GM21529 (cell line): Measurements from ENCODE around the gene NUBPL.
"Not testable (repeated sequence)": the region's sequence is repeated elsewhere in the genome, so short reads cannot be mapped to it uniquely, and the experiment has no call there.

ENCODE experiments used
- ATAC-seq: cut with Tn5 transposase; IDR thresholded peaks from one replicate; pipeline ENCODE4 v1.9.1; 2021; ENCODE audit not compliant: unreplicated experiment

NUBPL gene

DNA sequence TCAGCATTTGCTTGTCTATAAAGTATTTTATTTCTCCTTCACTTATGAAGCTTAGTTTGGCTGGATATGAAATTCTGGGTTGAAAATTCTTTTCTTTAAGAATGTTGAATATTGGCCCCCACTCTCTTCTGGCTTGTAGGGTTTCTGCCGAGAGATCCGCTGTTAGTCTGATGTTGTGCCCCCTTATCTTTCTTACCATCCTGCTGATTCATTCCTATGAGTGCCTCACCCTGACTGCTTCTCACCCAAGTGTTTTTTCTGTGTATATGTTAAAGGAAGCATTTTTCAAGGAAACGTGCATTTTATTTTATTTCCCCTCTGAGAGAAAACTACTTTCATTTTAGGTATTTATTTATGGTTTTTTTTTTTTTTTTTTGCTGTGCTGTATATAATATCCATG is 236.7 kb downstream of the NUBPL start:
- not testable (repeated sequence) for ATAC-seq

DNA sequence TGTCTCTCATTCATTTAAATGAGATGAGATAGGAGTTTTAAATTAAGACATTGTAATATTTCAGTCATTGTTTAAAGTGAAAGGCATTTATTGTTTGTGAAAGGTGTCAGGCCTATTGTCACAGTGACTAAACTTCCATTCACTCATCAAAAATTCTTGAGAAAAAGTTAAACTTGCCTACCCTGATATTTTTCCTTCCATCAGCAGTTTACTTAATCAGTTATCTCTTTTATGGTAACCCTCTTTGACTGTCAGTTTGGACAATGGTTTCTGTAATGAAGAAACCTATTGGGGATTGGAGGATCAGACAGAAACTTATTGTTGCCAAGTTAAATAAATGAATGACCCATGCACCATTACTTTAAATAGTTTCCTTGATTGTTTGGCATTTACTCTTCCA is 241.6 kb downstream of the NUBPL start:
- ATAC-seq, result no peak

- ATAC-seq, result no peak
Observed at GRCh38 chr14:31806249-31806648, 245.0 kb downstream of the NUBPL start.

DNA sequence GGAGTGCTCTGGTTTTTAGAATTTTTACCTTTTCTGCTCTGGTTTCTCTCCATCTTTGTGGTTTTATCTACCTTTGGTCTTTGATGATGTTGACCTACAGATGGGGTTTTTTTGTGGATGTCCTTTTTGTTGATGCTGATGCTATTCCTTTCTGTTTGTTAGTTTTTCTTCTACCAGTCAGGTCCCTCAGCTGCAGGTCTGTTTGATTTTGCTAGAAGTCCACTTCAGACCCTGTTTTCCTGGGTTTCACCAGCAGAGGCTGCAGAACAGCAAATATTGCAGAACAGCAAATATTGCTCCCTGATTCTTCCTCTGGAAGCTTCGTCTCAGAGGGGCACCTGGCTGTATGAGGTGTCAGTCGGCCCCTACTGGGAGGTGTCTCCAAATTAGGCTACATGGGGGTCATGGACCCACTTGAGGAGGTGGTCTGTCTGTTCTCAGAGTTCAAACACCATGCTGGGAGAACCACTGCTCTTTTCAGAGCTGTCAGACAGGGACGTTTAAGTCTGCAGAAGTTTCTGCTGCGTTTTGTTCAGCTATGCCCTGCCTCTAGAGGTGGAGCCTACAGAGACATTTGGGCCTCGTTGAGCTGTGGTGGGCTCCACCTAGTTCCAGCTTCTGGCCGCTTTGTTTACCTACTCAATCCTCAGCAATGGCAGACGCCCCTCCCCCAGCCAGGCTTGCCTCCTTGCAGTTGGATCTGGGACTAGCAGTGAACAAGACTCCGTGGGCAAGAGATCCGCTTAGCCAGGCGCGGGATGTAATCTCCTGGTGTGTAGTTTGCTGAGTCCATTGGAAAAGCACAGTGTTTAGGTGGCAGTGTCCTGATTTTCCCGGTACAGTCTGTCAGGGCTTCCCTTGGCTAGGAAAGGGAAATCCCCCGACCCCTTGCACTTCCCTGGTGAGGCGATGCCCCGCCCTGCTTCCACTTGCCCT is 250.8 kb downstream of the NUBPL start:
- ATAC-seq, result not testable (repeated sequence)

GRCh38 chr14:31813724-31814490 is 252.7 kb downstream of the NUBPL start:
- ATAC-seq, result not testable (repeated sequence)

DNA sequence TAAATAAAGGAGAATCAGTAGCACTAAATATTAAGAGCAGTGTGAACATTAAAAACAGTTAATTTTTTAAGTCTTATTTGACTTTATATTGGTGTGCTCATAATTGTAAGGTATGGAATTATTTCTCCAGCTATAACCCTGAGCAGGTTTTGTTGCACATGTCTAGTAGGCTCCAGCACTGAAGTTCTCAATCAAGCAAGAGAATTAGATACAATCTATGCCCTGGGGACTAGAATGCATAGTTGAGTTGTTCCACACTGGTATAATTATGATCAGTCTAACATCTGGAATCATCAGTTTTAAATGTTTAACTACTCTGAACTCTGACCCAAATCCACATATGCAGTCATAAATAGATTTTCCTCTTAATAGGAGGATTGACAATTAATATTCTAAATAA is 258.1 kb downstream of the NUBPL start:
- no peak for ATAC-seq

GRCh38 chr14:31825459-31825858 is 264.3 kb downstream of the NUBPL start:
- no peak for ATAC-seq

DNA sequence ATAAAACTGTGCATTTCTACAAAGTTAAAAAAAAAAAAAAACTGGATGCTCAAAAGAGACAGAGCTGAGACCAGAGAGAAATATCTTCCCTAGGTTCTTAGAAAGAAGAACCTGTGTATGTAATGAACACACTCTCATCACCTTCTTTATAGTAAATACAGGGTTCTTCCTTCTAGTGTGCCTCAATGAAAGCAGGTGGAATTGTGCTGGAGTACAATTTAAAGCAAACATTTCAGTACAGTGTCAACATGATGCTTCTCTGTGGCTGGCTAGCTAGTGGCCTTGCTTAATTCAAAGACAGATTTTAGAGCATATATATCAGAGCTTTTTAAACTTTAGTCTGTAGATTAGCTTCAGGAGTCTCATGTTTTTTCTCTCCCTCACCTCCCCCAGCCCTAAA is 266.1 kb downstream of the NUBPL start:
- no peak for ATAC-seq

DNA sequence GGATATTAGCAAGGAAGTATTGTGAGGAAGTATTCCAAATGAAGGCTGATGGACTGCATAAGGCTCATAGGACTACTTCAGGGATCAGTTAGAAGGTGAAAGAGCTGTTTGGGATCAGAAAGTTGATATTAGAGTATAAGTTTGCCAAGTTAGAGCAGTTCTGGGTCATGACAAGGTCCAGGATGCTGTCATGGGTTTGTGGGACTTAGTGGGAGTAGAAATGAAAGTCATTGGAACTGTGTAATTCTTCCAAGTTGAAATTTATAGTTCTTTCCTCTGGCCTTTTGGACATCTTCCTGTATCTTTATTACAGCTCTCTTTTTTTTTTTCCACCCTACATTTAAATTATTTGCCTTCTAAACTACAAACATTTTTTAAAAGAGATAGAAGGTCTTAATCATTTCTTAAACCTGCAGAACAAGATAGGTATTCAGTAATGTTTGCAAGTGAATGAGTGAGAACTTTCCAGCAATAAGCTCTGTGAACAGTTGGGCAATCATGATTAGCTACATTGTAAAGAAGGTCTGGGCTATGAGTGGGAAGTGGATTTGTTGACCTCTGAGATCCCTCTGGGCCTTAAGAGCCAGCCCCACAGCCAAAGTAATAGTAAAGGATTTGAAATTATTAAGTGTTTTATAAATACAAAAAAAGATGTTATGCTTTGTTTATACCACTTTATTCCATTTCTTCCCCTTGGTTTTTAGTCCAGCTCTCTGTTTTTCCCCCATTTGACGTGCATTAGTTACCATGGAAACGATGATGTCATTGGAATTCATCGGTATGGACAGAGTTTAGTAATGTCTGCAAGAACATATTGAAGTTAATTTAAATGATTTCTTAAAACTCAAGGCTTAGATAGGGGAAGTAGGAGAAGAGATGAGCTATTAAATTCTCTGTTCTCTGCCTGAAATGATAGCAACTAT is 268.0 kb downstream of the NUBPL start:
- no peak for ATAC-seq

GRCh38 chr14:31834616-31835015 is 273.4 kb downstream of the NUBPL start:
- ATAC-seq, result no peak

- ATAC-seq, result no peak
Observed at GRCh38 chr14:31835049-31835448, 273.8 kb downstream of the NUBPL start.

DNA sequence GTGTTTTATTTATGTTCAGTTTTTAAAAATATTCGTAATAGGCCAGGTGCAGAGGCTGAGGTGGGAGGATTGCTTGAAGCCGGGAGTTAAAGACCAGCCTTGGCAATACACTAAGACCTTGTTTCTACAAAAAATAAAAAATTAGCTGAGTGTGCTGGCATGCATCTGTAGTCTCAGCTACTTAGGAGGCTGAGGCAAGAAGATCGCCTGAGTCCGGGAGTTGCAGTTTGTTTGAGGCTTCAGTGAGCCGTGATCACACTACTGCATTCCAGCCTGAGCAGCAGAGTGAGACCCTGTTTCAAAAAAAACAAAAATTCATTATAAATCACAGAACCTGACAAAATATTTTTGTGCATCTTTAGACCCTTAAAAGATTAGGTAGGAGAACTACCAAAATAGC is 275.8 kb downstream of the NUBPL start:
- no peak for ATAC-seq

- ATAC-seq, result peak; percentile 5
Observed at GRCh38 chr14:31842899-31843298, 281.7 kb downstream of the NUBPL start.

DNA sequence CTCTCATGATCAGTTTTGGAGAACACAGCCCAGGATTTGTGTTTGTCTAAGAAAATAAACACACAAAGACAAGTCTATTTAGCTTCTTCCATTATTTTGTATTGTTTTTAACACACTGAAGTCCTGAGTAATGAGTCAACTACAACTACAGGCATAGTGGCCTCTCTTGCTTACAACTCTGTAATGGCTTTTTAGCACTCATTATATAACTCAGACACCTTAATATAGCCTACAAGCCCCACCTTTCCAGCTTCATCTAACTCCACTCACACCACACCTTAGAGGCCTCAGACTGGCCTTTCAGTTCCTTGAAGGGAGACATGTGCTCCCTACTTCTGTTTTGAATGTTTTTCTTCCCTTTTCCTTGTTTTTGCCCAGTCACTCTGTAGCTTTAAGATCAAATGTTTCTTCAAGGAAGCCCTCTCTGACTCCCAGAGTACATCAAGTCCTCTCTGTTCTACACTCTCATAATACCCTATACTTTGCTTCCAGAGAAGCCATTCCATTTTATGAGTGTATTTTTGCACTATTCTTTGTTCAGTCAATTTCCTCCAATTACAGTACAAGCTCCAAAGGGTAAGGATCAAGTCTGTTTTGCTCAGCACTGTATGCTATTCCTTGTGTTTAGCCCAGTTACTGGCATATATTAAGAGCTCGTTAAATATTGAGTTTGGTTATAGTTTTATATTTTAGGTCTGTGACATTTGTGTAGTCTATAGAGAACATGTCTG is 282.3 kb downstream of the NUBPL start:
- peak; percentile 84 for ATAC-seq

DNA sequence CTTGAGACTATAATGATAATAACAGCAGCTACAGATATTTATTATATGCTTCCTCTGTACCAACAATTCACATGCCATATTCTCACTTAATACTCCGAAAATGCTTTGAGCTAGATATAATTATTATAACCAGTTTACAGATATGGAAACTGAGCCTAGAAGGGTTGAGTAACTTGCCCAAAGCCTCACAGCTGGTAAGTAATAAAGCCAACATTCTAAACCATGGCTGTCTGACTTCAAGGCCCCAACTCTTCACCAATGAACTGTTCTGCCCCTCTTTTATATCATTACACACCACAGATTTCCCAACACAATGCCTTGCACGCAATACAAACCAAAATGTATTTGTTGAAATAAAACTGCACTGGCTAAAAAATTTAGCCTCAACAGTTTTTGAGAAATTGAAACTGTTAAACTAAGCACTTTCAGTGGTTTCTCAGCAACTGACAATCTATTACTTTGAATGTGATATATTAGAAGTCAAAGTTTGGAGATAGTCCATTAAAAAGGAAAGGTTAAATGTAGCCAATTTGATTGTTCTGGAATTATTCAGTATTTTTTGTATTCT is 293.4 kb downstream of the NUBPL start:
- no peak for ATAC-seq

DNA sequence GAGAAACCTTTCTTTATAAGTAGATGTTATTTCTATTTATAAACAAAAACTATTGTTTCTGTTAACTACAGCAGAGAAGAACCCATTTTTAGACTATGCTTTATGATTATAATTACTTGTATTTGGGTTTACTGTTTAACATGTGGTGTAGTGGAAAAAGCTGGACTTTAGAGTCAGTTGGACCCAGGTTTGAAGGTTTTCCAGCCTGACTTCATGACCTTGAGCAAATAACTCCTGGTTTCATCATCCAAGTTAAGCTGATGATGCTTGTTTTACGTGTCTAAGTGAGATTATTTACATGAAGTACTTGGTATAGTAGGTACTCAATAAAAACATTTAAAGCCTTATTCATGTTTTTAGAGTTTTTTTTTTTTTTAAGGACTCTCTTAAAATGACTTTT is 294.1 kb downstream of the NUBPL start:
- no peak for ATAC-seq

DNA sequence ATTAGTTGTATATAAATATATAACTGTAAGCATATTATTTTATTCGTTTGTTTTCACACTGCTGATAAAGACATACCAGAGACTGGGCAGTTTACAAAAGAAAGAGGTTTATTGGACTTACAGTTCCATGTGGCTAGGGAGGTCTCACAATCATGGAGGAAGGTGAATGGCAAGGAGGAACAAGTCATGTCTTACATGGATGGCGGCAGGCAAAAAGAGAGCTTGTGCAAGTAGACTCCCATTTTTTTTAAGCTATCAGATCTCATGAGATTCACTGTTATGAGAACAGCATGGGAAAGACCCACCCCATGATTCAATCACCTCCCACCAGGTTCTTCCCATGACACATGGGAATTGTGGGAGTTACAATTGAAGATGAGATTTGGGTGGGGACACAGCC is 294.8 kb downstream of the NUBPL start:
- not testable (repeated sequence) for ATAC-seq

GRCh38 chr14:31858868-31859267 is 297.7 kb downstream of the NUBPL start:
- ATAC-seq, result no peak

DNA sequence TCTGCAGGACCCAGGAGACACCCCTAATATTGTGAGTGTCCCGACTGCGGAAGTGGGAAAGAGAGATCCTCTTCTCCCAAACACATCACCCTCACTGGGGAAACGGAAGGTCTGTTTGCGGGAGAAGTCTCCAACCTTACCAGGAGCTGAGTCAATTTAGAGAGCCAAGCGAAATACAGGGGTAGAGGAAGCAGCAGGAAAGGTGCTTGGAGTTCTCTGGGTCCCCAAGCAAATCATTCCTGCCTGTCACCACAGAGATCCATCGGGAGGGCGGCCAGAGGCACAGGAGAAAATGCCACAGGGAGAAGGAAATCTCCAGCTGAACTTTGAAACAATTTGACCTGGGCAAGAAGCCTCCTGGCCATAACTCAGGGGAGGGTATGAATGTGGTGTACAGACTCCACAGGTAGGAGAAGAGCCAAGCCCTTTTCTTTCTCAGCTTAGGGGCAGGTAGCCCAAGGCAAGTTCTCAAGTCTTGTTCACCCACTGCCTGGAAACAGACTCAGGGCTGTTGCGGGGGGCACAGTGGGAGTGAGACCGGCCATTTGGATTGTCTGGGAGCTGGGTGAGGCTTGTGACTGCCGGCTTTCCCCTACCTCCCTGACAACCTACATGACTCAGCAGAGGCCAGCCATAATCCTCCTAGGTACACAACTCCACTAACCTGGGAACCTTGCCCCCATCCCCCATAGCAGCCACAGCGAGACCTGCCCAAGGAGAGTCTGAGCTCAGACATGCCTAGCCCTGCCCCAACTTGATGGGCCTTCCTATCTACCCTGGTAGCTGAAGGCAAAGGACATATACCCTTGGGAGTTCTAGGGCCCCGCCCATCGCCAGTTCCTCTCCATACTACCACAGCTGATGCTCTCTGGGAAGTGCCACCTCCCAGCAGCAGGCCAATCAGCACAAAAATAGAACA is 304.0 kb downstream of the NUBPL start:
- ATAC-seq, result no peak
